GM21360 (cell line): ENCODE results near the gene POSTN.

Source experiments
- ATAC-seq: cut with Tn5 transposase; IDR thresholded peaks from one replicate; pipeline ENCODE4 v1.9.1; 2021; ENCODE audit warnings: mild to moderate bottlenecking, moderate library complexity; ENCODE audit not compliant: unreplicated experiment

POSTN gene

GRCh38 chr13:37598597-37598996 lies at the start of gene POSTN:
Gene POSTN (minus strand): TSS chr13:37598768. CDS start chr13:37598726, 42 bp downstream.
- no peak for ATAC-seq

GRCh38 chr13:37647031-37647650 lies 48.6 kb upstream of the POSTN start:
- ATAC-seq, result no peak

GRCh38 chr13:37646531-37646930 lies 48.0 kb upstream of the POSTN start:
- no peak for ATAC-seq

GRCh38 chr13:37645181-37645740 lies 46.7 kb upstream of the POSTN start:
- ATAC-seq, result no peak

GRCh38 chr13:37641391-37641790 lies 42.8 kb upstream of the POSTN start:
- no peak for ATAC-seq

- no peak for ATAC-seq
These were observed 41.9 kb upstream of the POSTN start for GRCh38 chr13:37640499-37640898.

- no peak for ATAC-seq
These were observed 38.1 kb upstream of the POSTN start for GRCh38 chr13:37636701-37637100.

- no peak for ATAC-seq
These were observed 33.7 kb upstream of the POSTN start for GRCh38 chr13:37632294-37632693.

GRCh38 chr13:37627428-37627827 lies 28.9 kb upstream of the POSTN start:
- ATAC-seq, result no peak

GRCh38 chr13:37621811-37622361 lies 23.3 kb upstream of the POSTN start:
- no peak for ATAC-seq

- ATAC-seq, result no peak
These were observed 20.0 kb upstream of the POSTN start for GRCh38 chr13:37618554-37618953.

- no peak for ATAC-seq
These were observed 18.6 kb upstream of the POSTN start for GRCh38 chr13:37617173-37617572.

- no peak for ATAC-seq
These were observed 17.6 kb upstream of the POSTN start for GRCh38 chr13:37616131-37616530.

- ATAC-seq, result no peak
These were observed 16.7 kb upstream of the POSTN start for GRCh38 chr13:37615276-37615675.

GRCh38 chr13:37613638-37614037 lies 15.1 kb upstream of the POSTN start:
- ATAC-seq, result no peak

- ATAC-seq, result no peak
These were observed 14.7 kb upstream of the POSTN start for GRCh38 chr13:37613236-37613635.

GRCh38 chr13:37608750-37609339 lies 10.3 kb upstream of the POSTN start:
- ATAC-seq, result no peak

- ATAC-seq, result no peak
These were observed 4.3 kb upstream of the POSTN start for GRCh38 chr13:37602733-37603381.

- no peak for ATAC-seq
These were observed 3.3 kb upstream of the POSTN start for GRCh38 chr13:37601648-37602440.

- ATAC-seq, result no peak
These were observed 951 bp upstream of the POSTN start for GRCh38 chr13:37599519-37599918.

GRCh38 chr13:37597477-37598025 lies 1.0 kb downstream of the POSTN start:
- ATAC-seq, result no peak
